ENCODE measurements around the gene WDR83. TPM values are rescaled to one million over a fixed set of nuclear protein-coding genes. Genes with fewer than 3 reads are reported as not detected.

WDR83 gene
- total and polyA plus RNA-seq, 4 donors = 3.9 to 5.1 (median 4.2) TPM

DNA sequence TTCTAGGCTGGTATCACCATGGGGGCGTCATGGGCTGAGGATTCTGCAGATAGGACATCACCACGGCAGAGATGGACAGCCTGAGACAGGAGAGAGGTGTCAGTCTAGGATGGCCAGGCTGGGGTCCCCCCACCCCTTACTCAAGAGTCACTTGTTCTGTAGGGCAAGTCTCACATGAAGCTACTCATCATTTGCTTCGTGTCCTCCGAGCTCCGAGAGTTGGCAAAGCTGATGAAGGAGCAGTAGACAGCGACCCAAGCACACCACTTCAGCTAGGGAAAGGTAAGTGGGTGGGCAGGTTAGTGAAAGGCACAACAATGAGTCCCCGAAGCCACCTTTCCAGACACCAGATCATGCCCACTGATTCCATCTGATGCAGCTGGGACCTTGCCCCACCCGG is 1.7 kb downstream of the WDR83 start (continued):
- TF ChIP-seq, protein P1, sequence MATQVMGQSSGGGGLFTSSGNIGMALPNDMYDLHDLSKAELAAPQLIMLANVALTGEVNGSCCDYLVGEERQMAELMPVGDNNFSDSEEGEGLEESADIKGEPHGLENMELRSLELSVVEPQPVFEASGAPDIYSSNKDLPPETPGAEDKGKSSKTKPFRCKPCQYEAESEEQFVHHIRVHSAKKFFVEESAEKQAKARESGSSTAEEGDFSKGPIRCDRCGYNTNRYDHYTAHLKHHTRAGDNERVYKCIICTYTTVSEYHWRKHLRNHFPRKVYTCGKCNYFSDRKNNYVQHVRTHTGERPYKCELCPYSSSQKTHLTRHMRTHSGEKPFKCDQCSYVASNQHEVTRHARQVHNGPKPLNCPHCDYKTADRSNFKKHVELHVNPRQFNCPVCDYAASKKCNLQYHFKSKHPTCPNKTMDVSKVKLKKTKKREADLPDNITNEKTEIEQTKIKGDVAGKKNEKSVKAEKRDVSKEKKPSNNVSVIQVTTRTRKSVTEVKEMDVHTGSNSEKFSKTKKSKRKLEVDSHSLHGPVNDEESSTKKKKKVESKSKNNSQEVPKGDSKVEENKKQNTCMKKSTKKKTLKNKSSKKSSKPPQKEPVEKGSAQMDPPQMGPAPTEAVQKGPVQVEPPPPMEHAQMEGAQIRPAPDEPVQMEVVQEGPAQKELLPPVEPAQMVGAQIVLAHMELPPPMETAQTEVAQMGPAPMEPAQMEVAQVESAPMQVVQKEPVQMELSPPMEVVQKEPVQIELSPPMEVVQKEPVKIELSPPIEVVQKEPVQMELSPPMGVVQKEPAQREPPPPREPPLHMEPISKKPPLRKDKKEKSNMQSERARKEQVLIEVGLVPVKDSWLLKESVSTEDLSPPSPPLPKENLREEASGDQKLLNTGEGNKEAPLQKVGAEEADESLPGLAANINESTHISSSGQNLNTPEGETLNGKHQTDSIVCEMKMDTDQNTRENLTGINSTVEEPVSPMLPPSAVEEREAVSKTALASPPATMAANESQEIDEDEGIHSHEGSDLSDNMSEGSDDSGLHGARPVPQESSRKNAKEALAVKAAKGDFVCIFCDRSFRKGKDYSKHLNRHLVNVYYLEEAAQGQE (IDR thresholded peaks at IDR 0.05) = no peak
- no peak for TF ChIP-seq RXRA (IDR thresholded peaks at IDR 0.05)
- no peak for TF ChIP-seq RAD21 (IDR thresholded peaks at IDR 0.05)
- TF ChIP-seq, protein P2, sequence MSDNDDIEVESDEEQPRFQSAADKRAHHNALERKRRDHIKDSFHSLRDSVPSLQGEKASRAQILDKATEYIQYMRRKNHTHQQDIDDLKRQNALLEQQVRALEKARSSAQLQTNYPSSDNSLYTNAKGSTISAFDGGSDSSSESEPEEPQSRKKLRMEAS (IDR thresholded peaks at IDR 0.05) = no peak
- TF ChIP-seq HNF4A (conservative IDR thresholded peaks at IDR 0.05) = no peak

GRCh38 chr19:12668932-12669269 is 2.3 kb downstream of the WDR83 start:
- under 1% methylated on average over 24 of the region's 24 CpGs for WGBS
- H3K36me3 ChIP-seq (ENCODE audit: control insufficient read depth in 4 of 4, insufficient read depth in 3 of 4, low read depth in 1 of 4, low read length in 3 of 4) = peaks cover 0 to 11% (median 1%) of the 10 kb centered on the region in 4 donors
- DNase-seq (ENCODE audit: low spot score) = peak; percentile 71
- no peaks in the 10 kb centered on the region for H3K27me3 ChIP-seq (ENCODE audit: control insufficient read depth in 4 of 4, insufficient read depth in 4 of 4, low read length in 3 of 4)
- H3K9ac ChIP-seq (ENCODE audit: low read depth in 1 of 2, low read length in 2 of 2) = peak overlapping the region; percentile 88 to 97
- peaks cover 19 to 46% (median 41%) of the 10 kb centered on the region in 4 donors for H3K4me1 ChIP-seq (ENCODE audit: control insufficient read depth in 4 of 4, insufficient read depth in 4 of 4, low read length in 3 of 4)
- peak overlapping the region; percentile 74 to 99 (median 89) for H3K4me3 ChIP-seq (ENCODE audit: low read depth in 1 of 3, low read length in 3 of 3)
- H3K9me3 ChIP-seq (ENCODE audit: control insufficient read depth in 4 of 4, low read length in 3 of 4) = no peaks in the 10 kb centered on the region
- TF ChIP-seq ZBTB33 (IDR thresholded peaks at IDR 0.05) = no peak
- TF ChIP-seq HNF4G (IDR thresholded peaks at IDR 0.05) = no peak
- TF ChIP-seq, protein P2 (IDR thresholded peaks at IDR 0.05) = no peak
- no peak for TF ChIP-seq EGR1 (IDR thresholded peaks at IDR 0.05; ENCODE audit: low read depth in 2 of 2)
- TF ChIP-seq, protein P1 (IDR thresholded peaks at IDR 0.05) = no peak
- no peak for TF ChIP-seq JUND (IDR thresholded peaks at IDR 0.05)
- TF ChIP-seq NR2F2 (IDR thresholded peaks at IDR 0.05) = no peak
- no peak for TF ChIP-seq ATF3 (IDR thresholded peaks at IDR 0.05)
- no peak for TF ChIP-seq CTCF (IDR thresholded peaks at IDR 0.05; ENCODE audit: low read depth, low read length, missing input control)
- no peak for TF ChIP-seq RAD21 (IDR thresholded peaks at IDR 0.05)
- TF ChIP-seq FOXA1 (IDR thresholded peaks at IDR 0.05) = no peak
- no peak for TF ChIP-seq SP1 (IDR thresholded peaks at IDR 0.05)
- no peak for TF ChIP-seq YY1 (IDR thresholded peaks at IDR 0.05)
- TF ChIP-seq TAF1 (conservative IDR thresholded peaks at IDR 0.05) = no peak
- no peak for TF ChIP-seq RXRA (IDR thresholded peaks at IDR 0.05)
- TF ChIP-seq GABPA (IDR thresholded peaks at IDR 0.05 in 1 of 2, conservative IDR thresholded peaks at IDR 0.05 in 1 of 2) = no peak
- TF ChIP-seq FOXA2 (IDR thresholded peaks at IDR 0.05) = no peak
- TF ChIP-seq HNF4A (conservative IDR thresholded peaks at IDR 0.05) = no peak
- peak overlapping the region; percentile 95 to 96 for H3K27ac ChIP-seq (ENCODE audit: low read depth in 1 of 2, low read length in 2 of 2)
